ENCODE results near the gene RUNX3.

RUNX3 gene

DNA sequence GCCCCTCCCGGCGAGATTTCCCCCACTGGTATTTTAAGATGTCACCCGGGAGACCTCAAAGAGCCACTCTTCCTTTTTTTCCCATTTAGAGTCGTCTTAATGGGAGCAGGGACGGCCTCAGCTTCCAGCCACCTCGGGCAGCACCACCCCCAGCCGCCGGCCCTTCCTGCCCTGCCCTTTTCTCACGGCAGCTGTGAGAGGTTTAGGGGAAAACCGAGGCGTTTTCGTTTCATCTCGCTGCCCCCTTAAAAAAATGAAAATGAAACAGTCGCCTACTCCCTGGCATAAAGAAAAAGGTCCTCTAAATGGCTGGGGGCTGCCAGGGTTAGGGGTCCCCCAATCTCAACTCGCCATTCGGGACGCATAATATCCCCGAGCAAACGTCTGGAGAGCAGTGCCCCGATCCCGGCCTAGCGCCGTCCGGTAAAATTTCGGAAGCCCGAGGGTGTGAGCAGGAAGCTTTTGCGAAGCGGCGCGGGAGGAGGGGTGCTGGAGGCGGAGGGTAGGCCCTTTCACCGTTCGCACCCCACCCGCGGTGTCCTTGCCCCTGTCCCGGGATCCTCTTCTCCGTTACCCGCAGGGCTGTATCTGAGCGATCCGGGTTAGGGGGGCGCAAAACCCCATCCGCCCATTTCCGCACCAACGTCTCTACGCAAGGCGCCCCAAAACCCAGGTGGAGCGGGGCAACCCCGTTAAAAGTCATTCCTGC lies 1.2 kb downstream of the RUNX3 start:
- peak; percentile 78 for DNase-seq

DNA sequence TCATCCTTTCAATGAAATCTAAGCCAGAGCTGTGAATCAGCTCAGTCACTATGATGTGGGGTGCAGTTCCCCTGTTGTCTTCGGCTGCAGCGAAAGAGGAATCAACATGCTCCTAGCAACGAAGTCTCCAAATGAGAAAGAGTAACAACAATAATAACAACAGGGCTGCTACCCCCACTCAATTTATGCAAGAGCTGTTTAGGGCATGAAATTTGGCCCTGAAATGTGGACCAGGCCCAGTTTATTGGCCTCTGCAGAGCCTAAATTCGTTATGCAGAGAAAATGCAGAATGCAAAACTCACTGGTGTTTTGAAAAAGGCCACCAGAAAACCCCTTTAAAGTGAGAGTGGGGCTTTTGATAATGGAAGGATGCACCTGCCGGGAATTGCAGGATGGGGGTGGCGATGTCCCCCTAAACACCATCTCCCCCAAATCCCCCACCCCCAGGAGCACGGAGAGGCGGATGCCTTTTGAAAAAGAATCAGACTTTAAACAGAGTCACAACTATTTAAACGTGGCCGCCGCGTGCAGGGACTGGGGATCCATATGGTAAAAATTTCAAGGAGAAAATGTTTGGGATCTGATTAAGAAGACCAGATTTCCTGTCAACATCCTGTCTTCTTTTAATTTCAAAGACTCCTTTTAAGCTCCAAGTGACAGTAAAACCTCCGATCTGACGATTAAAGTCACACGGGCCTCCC lies 1.9 kb downstream of the RUNX3 start:
- DNase-seq: peak; percentile 71

GRCh38 chr1:24927473-24927872 lies 2.6 kb downstream of the RUNX3 start:
- DNase-seq: no peak

DNA sequence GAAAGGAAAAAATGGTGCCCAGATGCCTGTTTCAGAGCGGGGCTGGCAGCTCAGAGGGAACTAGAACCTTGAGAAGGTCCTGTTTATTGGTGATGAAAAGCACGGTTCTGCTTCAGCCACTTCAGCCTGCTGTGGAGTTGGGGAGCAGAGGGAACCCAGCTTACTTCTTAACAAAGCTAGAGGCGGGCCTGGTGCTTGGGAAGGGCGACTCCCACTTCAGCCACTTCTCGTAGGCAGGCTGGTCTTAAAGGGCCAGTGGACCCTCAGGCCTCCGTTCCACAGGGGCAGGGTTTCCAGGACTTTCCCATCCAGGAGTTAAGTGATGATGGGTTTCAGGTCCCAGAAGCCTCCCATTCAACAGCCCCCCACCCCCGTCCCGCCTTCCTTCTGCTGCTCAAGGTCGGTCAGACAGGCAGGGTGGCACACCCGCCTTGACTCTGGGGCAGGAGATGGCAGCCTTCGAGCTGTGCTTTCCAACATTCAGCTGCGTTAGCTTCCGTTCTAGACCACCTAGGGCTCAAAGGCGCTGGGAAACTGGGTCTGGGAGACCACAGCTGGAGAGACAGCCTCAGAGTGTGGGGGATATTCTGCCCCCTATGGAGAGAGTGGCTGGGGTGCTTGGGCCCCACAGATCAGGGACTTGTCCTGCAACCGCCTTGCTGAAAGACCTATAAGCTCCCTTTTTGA lies 3.4 kb downstream of the RUNX3 start:
- no peak for DNase-seq

DNA sequence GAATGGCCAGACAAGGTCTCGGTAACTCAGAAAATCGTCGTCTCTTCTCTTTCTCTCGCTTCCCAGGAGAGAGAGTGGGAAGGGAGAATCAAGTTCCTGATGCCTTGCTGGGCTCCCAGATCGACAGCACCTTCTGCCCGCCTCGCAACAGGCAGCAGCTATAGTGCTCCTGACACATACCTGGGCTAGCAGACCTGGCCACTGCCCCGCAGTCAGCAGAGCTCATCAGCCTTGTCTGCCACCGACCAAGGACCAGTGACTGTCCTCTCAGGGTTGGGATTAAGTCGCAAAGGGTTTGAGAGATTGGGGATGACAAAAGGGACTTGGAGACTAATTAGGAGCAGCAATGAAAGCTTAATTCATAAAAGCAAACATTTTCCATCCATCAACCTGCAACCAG lies 4.1 kb downstream of the RUNX3 start:
- DNase-seq: no peak

GRCh38 chr1:24925082-24925779 lies 4.8 kb downstream of the RUNX3 start:
- no peak for DNase-seq

GRCh38 chr1:24923485-24924113 lies 6.5 kb downstream of the RUNX3 start:
- no peak for DNase-seq

DNA sequence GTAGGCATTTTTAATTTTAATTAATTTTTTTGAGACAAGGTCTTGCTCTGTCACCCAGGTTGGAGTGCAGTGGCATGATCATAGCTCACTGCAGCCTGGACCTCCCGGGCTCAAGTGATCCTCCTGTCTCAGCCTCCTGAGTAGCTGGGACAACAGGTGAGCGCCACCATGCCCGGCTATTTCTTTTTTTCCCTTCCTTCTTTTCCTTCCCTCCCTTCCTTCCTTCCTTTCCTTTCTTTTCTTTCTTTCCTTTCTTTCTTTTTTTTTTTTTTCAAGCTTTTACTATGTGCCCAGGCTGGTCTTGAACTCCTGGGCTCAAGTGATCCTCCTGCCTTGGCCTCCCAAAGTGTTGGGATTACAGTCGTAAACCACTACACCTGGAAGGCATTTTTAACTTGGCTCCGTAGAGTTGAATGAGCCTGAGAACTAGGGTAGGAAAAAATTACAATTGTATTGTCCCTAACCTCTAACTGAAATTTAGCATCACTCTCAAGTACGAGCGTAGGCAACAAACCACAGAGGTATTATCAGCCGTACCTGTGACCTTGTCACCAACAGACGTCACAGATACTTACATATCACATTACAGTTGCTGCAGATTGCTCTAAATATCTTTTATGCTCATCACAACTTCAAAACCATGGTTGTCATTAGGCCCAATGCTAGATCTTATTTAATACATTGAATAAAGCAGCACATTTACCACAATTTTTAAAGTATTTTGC lies 8.0 kb downstream of the RUNX3 start:
- no peak for DNase-seq

GRCh38 chr1:24921412-24921811 lies 8.7 kb downstream of the RUNX3 start:
- peak; percentile 19 for DNase-seq

- no peak for DNase-seq
Measured at GRCh38 chr1:24920533-24920925, 9.5 kb downstream of the RUNX3 start.

DNA sequence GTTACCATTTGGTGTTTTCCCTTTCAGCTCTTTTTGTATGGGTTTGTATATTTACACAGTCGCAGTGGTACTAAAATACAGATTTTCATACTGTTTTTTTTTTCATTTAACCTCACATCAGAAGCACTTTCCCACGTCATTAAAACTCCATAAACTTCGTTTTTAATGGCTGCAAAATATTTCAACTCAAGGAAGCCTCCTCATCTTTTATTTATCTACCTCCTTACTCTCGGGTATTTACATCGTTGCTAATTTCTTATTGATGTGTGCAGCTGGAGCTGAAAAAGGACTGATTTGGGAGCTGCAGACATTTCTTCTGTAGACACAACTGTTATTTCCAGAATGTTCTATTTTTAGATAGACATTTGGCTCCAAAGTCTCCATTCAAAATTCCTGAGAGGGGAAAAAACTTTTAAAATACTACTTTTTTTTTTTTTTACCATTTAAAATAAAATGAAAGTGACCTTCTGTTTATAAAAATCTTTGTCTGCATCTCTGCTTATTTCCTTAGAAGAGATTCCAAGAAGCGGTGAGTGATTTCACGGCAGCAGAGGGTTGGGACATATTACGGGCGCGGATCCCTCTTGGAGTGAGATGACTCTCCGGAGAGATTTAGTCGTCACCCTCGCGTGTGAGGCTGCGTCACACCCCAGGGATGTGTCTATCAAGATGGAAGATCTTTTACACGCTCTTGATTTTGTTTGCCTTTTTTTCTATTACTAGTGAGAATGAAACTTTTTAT lies 10.1 kb downstream of the RUNX3 start:
- no peak for DNase-seq

GRCh38 chr1:24918995-24919605 lies 11.0 kb downstream of the RUNX3 start:
- no peak for DNase-seq

DNA sequence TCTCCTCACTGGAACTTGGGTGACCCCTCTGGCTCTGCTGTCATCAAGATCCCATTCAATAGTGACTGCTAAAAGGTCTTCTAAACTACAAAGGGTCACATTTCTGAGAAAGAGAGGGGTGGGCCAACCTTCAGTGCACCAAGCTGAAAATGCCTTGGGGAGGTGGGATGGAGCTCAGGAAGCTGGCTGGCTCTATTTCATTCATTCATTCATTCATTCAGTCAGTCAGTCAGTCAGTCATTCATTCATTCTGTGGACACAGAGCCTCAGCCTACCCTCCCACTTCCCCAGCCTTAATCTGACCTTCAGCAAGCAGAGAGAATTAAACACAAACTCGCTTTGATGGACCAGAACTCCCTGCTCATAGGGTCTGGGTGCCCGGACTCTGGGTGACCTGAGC lies 11.7 kb downstream of the RUNX3 start:
- no peak for DNase-seq

- DNase-seq: no peak
Measured at GRCh38 chr1:24917327-24918074, 12.6 kb downstream of the RUNX3 start.

GRCh38 chr1:24915816-24916602 lies 14.1 kb downstream of the RUNX3 start:
- DNase-seq: no peak

GRCh38 chr1:24914226-24915069 lies 15.6 kb downstream of the RUNX3 start:
- no peak for DNase-seq

- DNase-seq: no peak
Measured at GRCh38 chr1:24913616-24914225, 16.4 kb downstream of the RUNX3 start.

- no peak for DNase-seq
Measured at GRCh38 chr1:24913274-24913604, 16.8 kb downstream of the RUNX3 start.
